ENCODE data around the gene MAPK8.

DNA sequence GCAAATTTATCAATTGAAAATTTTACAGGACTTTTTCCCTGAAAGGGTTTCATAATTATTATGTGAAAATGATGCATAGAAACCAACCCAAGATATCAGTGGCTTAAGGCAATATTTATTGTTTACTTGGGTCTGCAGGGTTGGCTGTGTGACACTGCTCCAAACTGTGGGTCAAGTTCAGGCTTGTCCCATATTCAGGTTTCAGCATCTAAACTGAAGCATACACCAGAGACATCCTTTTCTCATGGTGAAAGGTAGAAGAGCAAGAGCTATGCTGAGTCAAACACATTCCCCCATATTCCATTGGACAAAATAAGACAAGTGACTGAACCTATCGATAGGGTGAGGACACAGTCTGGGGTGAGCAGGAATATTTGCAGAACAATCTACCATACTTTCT is 110.9 kb downstream of the MAPK8 start:
- TF ChIP-seq JUND (IDR thresholded peaks at IDR 0.05; ENCODE audit: borderline replicate concordance, low read depth, low read length) (no peak), JUND (tag; IDR thresholded peaks at IDR 0.05; ENCODE audit: borderline replicate concordance, low read depth, low read length) (no peak), EGR1 (conservative IDR thresholded peaks at IDR 0.05) (no peak), EP300 (IDR thresholded peaks at IDR 0.05; ENCODE audit: low read length) (no peak), ZNF408 (CRISPR knock-in tag; IDR thresholded peaks at IDR 0.05; ENCODE audit: low read depth) (no peak), EZH2 (IDR thresholded peaks at IDR 0.05; ENCODE audit: borderline replicate concordance, low read depth, low read length) (no peak), CAMTA2 (CRISPR knock-in tag; conservative IDR thresholded peaks at IDR 0.05) (no peak), CREB1 (IDR thresholded peaks at IDR 0.05) (no peak), CREB1 (CRISPR knock-in tag; IDR thresholded peaks at IDR 0.05) (no peak), ZNF780A (CRISPR knock-in tag; IDR thresholded peaks at IDR 0.05) (no peak), ESRRA (IDR thresholded peaks at IDR 0.05; ENCODE audit: borderline replicate concordance, low read depth) (no peak)
- TF ChIP-seq, protein P1, sequence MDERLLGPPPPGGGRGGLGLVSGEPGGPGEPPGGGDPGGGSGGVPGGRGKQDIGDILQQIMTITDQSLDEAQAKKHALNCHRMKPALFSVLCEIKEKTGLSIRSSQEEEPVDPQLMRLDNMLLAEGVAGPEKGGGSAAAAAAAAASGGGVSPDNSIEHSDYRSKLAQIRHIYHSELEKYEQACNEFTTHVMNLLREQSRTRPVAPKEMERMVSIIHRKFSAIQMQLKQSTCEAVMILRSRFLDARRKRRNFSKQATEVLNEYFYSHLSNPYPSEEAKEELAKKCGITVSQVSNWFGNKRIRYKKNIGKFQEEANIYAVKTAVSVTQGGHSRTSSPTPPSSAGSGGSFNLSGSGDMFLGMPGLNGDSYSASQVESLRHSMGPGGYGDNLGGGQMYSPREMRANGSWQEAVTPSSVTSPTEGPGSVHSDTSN (CRISPR knock-in tag; IDR thresholded peaks at IDR 0.05; ENCODE audit: low read depth) = no peak
- TF ChIP-seq, protein P1 (tag; conservative IDR thresholded peaks at IDR 0.05; ENCODE audit: low read depth) = no peak
- TF ChIP-seq, protein P2, sequence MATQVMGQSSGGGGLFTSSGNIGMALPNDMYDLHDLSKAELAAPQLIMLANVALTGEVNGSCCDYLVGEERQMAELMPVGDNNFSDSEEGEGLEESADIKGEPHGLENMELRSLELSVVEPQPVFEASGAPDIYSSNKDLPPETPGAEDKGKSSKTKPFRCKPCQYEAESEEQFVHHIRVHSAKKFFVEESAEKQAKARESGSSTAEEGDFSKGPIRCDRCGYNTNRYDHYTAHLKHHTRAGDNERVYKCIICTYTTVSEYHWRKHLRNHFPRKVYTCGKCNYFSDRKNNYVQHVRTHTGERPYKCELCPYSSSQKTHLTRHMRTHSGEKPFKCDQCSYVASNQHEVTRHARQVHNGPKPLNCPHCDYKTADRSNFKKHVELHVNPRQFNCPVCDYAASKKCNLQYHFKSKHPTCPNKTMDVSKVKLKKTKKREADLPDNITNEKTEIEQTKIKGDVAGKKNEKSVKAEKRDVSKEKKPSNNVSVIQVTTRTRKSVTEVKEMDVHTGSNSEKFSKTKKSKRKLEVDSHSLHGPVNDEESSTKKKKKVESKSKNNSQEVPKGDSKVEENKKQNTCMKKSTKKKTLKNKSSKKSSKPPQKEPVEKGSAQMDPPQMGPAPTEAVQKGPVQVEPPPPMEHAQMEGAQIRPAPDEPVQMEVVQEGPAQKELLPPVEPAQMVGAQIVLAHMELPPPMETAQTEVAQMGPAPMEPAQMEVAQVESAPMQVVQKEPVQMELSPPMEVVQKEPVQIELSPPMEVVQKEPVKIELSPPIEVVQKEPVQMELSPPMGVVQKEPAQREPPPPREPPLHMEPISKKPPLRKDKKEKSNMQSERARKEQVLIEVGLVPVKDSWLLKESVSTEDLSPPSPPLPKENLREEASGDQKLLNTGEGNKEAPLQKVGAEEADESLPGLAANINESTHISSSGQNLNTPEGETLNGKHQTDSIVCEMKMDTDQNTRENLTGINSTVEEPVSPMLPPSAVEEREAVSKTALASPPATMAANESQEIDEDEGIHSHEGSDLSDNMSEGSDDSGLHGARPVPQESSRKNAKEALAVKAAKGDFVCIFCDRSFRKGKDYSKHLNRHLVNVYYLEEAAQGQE (IDR thresholded peaks at IDR 0.05; ENCODE audit: borderline replicate concordance) = no peak
- TF ChIP-seq, protein P2 (CRISPR knock-in tag; IDR thresholded peaks at IDR 0.05; ENCODE audit: low read depth) = no peak
- TF ChIP-seq, protein P3, sequence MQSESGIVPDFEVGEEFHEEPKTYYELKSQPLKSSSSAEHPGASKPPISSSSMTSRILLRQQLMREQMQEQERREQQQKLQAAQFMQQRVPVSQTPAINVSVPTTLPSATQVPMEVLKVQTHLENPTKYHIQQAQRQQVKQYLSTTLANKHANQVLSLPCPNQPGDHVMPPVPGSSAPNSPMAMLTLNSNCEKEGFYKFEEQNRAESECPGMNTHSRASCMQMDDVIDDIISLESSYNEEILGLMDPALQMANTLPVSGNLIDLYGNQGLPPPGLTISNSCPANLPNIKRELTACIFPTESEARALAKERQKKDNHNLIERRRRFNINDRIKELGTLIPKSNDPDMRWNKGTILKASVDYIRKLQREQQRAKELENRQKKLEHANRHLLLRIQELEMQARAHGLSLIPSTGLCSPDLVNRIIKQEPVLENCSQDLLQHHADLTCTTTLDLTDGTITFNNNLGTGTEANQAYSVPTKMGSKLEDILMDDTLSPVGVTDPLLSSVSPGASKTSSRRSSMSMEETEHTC (IDR thresholded peaks at IDR 0.05) = no peak
- TF ChIP-seq, protein P4, sequence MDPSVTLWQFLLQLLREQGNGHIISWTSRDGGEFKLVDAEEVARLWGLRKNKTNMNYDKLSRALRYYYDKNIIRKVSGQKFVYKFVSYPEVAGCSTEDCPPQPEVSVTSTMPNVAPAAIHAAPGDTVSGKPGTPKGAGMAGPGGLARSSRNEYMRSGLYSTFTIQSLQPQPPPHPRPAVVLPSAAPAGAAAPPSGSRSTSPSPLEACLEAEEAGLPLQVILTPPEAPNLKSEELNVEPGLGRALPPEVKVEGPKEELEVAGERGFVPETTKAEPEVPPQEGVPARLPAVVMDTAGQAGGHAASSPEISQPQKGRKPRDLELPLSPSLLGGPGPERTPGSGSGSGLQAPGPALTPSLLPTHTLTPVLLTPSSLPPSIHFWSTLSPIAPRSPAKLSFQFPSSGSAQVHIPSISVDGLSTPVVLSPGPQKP (CRISPR knock-in tag; IDR thresholded peaks at IDR 0.05) = no peak

All from K562 (cell line).